ENCODE measurements around the gene TFAP2B.

The TFAP2B gene

DNA sequence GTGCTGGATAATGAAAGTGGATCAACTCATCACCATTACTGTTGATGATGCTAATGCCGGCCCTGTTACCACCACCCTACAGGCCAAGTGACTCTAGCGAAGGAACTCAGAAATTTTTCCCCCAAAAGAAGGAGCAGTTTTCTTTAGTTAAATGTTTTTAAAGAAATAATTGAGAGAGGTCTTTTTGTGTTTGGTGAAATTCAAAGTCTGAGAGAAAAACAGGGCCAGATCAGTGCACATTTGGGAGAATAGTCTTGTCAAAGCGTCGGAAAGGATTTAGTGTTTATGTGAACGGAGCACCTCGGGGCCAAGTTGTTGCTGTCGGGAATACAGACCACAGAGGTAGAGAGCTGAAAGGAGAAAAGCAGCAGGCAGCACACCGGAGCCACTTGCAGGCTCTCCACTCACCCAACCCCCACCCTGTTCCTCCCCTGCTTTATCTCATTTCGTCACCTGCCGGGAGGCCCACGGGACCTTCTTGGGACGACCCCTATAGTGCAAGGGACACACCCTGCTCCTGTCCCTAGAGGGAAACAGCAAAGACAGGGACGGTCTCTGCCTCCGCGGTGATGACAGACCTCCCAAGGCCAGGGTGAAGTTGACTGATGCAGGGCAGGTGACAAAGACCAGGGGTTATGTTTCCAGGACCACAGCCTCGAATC, 6.8 kb downstream of the TFAP2B start:
- no peak for DNase-seq

DNA sequence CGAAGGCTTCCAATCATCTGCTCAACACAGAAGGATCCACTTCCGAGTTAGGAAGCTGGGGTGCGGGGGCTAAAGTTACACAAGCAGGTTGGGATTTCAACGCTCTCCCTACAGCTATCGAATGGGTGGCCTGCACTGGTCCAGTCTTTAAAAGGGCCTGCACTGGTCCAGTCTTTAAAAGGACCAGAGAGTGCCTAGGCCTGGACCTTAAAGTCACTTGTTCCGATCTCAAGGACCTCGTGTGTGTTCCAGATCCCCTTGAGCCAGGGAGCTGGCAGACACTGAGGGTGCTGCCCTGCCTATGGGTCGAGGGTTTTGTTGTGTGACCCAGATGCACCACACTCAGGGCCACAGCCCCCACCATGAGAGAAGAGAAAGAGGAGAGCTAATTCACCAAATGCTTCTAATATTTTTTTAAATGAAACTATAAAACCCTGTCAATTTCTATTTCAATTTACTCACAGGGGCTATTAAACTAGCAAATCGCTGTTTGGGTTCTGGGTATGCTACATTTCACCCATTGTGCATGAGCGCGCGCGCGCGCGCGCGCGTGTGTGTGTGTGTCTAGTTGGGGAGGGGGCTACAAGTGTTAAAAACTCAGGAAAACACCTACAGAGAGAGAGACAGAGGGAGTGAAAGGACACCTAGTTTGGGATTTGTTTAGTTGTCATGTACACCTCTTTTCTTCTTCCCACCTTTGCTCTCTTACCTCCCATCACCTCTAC, 7.5 kb downstream of the TFAP2B start:
- no peak for DNase-seq

- DNase-seq = no peak
Measured at GRCh38 chr6:50826803-50827202, 8.1 kb downstream of the TFAP2B start.

DNA sequence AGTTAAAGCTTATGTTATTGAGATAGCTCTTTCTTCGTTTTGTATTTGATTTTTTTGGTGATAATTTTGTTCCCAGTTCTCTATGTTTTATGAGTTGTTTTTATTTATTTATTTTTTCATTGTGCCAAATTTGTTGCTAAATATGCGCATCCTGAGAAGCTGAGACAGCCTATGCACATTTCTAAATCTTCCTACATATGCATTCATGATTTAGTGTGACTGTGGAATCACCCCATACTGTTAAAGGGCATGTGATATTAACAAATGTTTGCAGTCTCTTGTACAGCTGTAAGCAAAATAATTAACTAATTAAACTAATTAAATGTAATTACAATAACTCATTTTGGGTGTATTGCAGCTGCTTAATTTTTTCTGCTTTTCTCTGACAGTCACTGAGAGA, 10.4 kb downstream of the TFAP2B start:
- no peak for DNase-seq

DNA sequence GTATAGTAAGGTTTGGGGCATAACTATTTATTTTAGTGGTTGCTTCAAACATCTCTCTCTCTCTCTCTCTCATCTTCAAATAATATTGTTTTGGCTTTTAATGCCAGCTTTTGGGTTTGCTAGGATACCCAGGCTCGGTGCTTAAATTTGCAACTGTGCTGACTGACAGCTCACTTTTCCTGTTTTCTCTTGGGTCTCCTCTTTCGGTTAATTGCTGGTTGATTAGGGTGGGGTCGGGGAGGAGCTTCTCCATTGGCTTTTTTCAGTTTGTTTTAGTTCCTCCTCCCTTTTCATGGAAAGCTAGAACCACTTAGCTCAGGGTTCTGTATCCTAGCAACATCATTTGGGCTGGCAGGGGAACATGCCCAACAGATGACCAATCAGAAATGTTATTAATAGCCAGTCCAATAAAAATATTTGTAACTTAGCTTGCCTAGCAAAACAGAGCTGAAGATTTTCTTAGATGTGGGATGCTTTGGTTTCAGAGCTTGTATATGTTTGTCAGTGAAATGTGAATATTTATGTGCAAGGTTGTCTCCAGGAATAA, 11.3 kb downstream of the TFAP2B start:
- no peak for DNase-seq

DNA sequence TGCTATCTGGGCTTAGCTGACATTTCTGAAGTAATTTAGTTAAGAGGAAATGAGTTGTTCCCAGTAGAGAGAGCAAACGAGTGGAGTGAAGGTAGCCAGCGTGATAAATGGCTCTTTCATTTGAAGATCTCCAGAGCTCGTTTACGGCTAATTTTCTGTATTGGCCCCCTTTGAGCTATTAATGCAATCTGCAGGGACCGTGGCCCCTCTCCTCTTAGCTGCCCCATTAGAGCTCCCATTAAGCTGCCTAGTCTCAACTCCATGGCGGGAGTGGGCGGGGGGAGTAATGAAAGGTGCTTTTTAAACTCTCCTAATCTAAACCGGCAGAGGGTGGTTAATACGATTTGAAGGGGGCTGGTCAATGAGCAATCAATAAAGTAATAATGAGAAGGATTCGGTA, 12.5 kb downstream of the TFAP2B start:
- no peak for DNase-seq

GRCh38 chr6:50832912-50833311, 14.2 kb downstream of the TFAP2B start:
- no peak for DNase-seq

GRCh38 chr6:50834929-50835410, 16.3 kb downstream of the TFAP2B start:
- DNase-seq = no peak

- DNase-seq = no peak
Measured at GRCh38 chr6:50836231-50836630, 17.6 kb downstream of the TFAP2B start.

DNA sequence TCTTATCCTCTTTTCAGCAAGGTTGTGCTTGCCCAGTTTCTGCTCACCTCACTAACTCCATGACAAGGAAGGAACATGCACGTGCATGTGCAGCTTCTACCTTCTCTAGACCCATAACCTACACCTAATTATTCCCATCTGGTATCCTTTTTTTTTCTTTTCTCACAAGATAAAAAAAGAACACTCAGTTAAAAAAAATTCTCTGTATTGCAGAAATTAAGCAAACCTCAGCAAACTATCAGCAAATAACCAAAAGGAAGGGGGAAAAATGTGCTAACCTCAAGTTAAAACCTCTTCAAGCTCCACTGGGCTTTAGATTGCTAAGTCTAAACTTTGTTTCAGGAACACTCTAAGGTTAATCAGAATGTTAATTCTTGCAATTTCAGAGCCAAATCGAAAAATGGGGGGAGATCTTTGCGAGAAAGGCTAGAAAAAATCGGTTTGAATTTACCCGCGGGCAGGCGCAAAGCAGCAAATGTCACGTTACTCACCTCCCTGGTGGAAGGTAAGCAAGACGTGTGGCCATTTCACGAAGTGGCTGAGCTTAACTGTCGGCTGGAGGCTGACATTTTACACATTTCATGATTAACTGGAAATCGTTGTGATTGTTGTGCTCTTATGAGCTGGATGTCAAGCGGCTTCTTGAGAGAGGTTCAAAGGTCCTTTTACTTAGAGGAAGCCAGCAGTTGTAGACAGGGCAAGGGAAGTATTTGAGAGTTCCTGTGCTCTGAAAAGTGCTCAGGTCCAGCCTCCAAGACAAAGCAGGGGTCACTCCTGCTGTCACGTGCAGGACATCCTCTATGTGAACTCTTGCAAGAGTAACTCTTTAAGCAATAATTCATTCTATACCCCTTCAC, 19.1 kb downstream of the TFAP2B start:
- DNase-seq = no peak

- DNase-seq = no peak
Measured at GRCh38 chr6:50840112-50840810, 21.6 kb downstream of the TFAP2B start.

GRCh38 chr6:50840811-50841192, 22.1 kb downstream of the TFAP2B start:
- no peak for DNase-seq

GRCh38 chr6:50842446-50842845, 23.8 kb downstream of the TFAP2B start:
- no peak for DNase-seq

GRCh38 chr6:50842861-50843384, 24.3 kb downstream of the TFAP2B start:
- no peak for DNase-seq

DNA sequence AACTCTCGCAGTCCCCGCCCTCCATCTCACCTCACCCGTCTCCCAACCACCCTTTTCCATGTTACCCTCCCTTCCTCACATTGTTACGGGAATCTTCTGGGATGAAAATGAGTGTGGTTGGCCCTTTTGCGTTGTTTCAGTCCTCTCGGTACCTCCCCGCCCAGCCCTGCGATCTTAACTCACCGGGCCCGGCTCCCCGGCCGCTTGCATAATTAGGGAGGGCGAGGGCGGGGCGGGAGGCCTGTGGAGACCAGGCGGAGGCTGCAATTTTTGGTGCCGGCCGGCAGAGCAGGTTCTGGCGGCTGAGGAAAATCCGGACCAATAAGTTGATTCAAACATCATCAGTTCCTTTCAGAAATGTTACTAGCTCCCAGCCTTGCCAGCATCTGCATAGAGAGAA, 25.2 kb downstream of the TFAP2B start:
- no peak for DNase-seq

DNA sequence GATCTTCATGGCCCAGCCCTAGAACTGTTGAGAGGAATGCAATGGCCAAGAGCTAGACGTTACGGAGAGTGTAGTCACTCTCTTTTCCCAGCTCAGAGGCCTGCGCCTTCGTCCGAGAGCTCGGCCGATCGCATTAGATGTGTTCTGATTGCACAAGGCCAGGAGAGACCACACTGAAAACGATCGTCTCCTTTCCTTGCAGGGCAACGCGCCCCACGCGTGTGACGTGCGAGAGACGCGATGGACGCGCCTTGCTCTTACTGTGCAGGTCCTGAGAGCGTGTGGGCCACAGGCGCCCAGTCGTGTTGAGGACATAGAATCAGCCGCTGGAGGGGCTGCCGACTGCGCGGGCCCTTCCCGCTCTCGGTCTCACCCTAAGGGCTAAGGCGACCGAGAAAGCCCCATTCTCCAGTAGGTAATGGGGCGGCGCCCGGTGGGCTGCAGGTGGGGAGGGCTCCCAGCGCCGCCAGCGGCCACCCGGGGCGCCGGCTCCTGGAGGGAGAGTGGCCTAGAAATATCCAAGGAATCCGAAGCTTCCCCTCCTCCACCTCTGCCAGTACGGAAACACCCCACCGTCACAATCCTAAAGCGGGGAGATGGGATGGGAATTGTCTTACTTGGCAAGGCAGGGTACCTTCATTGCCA, 26.9 kb downstream of the TFAP2B start:
- DNase-seq = no peak

GRCh38 chr6:50846144-50846851, 27.6 kb downstream of the TFAP2B start:
- DNase-seq = no peak

DNA sequence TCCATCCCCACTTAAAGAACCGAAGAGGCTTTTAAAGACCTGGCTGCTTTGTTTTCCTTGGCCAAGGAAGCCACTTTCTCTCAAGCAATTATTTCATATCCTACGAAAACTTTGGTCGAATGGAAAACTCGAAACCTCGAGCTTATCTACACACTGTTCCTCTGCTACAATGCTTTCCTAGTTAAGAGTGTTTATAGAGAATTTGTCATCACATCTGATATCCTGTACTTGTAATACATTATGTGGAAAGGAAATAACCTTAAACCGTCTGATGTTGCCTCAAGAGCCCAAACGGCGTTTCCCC, 28.1 kb downstream of the TFAP2B start:
- no peak for DNase-seq

GRCh38 chr6:50847890-50848594, 29.4 kb downstream of the TFAP2B start:
- no peak for DNase-seq

- no peak for DNase-seq
Measured at GRCh38 chr6:50848989-50849795, 30.5 kb downstream of the TFAP2B start.
